NCI-H510A (cell line): ENCODE measurements around the gene DEPP1.
A peak's percentile ranks its signal among the peaks of the same experiment; 100 is the strongest.
"Not testable (repeated sequence)": the region's sequence is repeated elsewhere in the genome, so short reads cannot be mapped to it uniquely, and the experiment has no call there.

ENCODE experiments used
- DNase-seq: peaks from one replicate; lab custom pipeline; 2025; lab: John Stamatoyannopoulos, UW

The DEPP1 gene

GRCh38 chr10:44978570-44979280, at the start of gene DEPP1:
DEPP1 (minus strand) TSS chr10:44978809; CDS start chr10:44978030, 779 bp downstream.
- peak; percentile 82 for DNase-seq

- no peak for DNase-seq
These were observed 44.8 kb upstream of the DEPP1 start for GRCh38 chr10:45023426-45023825.

GRCh38 chr10:45015590-45015989, 37.0 kb upstream of the DEPP1 start:
- DNase-seq: no peak

GRCh38 chr10:45014557-45014956, 35.9 kb upstream of the DEPP1 start:
- DNase-seq: not testable (repeated sequence)

- DNase-seq: peak; percentile 59
These were observed 30.0 kb upstream of the DEPP1 start for GRCh38 chr10:45008524-45009161.

GRCh38 chr10:45006276-45007030, 27.8 kb upstream of the DEPP1 start:
- DNase-seq: no peak

GRCh38 chr10:45005284-45005683, 26.7 kb upstream of the DEPP1 start:
- no peak for DNase-seq

GRCh38 chr10:45004661-45005060, 26.1 kb upstream of the DEPP1 start:
- DNase-seq: no peak

- no peak for DNase-seq
These were observed 24.9 kb upstream of the DEPP1 start for GRCh38 chr10:45003432-45004000.

- DNase-seq: no peak
These were observed 23.0 kb upstream of the DEPP1 start for GRCh38 chr10:45001381-45002148.

- DNase-seq: no peak
These were observed 22.3 kb upstream of the DEPP1 start, which contains the start of gene ZNF22 for GRCh38 chr10:45000752-45001380. ZNF22 (plus strand) TSS chr10:45000923; CDS start chr10:45003369, 2,446 bp downstream.

- no peak for DNase-seq
These were observed 21.6 kb upstream of the DEPP1 start for GRCh38 chr10:45000138-45000751.

- no peak for DNase-seq
These were observed 19.6 kb upstream of the DEPP1 start for GRCh38 chr10:44998146-44998631.

GRCh38 chr10:44997105-44997748, 18.6 kb upstream of the DEPP1 start:
- DNase-seq: no peak

GRCh38 chr10:44995914-44996669, 17.5 kb upstream of the DEPP1 start:
- no peak for DNase-seq

GRCh38 chr10:44995581-44995913, 16.9 kb upstream of the DEPP1 start:
- DNase-seq: no peak

GRCh38 chr10:44994752-44995530, 16.3 kb upstream of the DEPP1 start:
- no peak for DNase-seq

- DNase-seq: no peak
These were observed 15.5 kb upstream of the DEPP1 start for GRCh38 chr10:44993922-44994751.
